Spinal cord (tissue), 10 donors: ENCODE results near the gene M1AP. TPM values are rescaled to one million over a fixed set of nuclear protein-coding genes. Genes with fewer than 3 reads are reported as not detected.

Experiments used
- DNase-seq, 6 donors: peaks; one replicate each; pipeline versions ENCODE4 v3.0.0 to v3.0.0-alpha.2; 2013 to 2015; ENCODE audit warnings: low spot score in 6 of 6, low read depth in 4 of 6
- H3K27ac ChIP-seq: one replicate; pipeline ENCODE4 v1.5.1; 2013; ENCODE audit warnings: low read depth, low read length, control low read depth
- H3K27me3 ChIP-seq: one replicate; pipeline ENCODE4 v1.6.1; 2013; ENCODE audit warnings: low read length; ENCODE audit not compliant: control insufficient read depth, insufficient read depth
- H3K36me3 ChIP-seq: one replicate; pipeline ENCODE4 v1.6.1; 2013; ENCODE audit warnings: low read length; ENCODE audit not compliant: control insufficient read depth, insufficient read depth
- H3K4me1 ChIP-seq: one replicate; pipeline ENCODE4 v1.6.1; 2013; ENCODE audit warnings: low read length; ENCODE audit not compliant: control insufficient read depth, insufficient read depth
- H3K4me3 ChIP-seq: one replicate; pipeline ENCODE4 v1.5.1; 2013; ENCODE audit warnings: low read depth, low read length, control low read depth
- H3K9me3 ChIP-seq: one replicate; pipeline ENCODE4 v1.6.1; 2013; ENCODE audit warnings: low read length; ENCODE audit not compliant: control insufficient read depth, insufficient read depth
- WGBS: methylation state at CpG from one replicate; pipeline ENCODE4 v1.1.5; 2013; ENCODE audit warnings: missing lambda C conversion rate; ENCODE audit not compliant: insufficient coverage; 5-methylcytosine and 5-hydroxymethylcytosine counted together
- polyA plus RNA-seq, 2 donors: library from polyadenylated mRNA; unstranded; fragments of 120-200 nt; gene quantifications; one replicate each; pipeline ENCODE4 v1.2.1, GENCODE V29; 2013; ENCODE audit not compliant: insufficient read length in 2 of 2
- total RNA-seq, 2 donors: library from RNA; depleted of rRNA in 1 of 2; stranded (reverse); fragments of 120-200 nt in 1 of 2; fragments of >200 nt in 1 of 2; gene quantifications; one replicate each; pipeline versions ENCODE4 v1.2.3 to v1.2.4, GENCODE V29; 2013 to 2014
- donor health status: healthy.

M1AP gene
- total and polyA plus RNA-seq, 4 donors: 0.33 to 1.3 (median 0.89) TPM

DNA sequence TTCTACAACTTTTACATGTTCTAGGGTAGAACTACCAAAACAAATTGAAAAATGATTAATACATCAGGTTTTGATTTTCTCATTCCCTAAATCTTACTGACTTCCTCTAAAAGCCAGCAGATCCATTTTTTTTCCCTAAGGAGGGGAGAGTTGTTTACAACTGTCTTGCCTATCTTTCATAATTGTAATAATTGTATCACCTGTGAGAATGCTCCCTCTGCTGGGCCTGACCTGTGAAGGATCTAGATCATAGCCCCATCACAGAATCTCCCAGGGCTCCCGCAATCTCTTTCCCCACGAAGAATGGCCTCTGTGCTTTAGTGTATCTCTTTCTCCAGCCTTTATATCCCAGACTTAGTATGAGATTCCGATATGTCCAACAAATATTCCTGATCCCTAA lies 103.5 kb downstream of the M1AP start:
- peaks cover 3% of the 10 kb centered on the region for H3K27me3 ChIP-seq
- 95% methylated on average over 3 of the region's 3 CpGs for WGBS
- no peaks in the 10 kb centered on the region for H3K9me3 ChIP-seq
- no peak for DNase-seq
- peaks cover 5% of the 10 kb centered on the region for H3K36me3 ChIP-seq
- no peak overlapping the region for H3K4me3 ChIP-seq
- peaks cover 13% of the 10 kb centered on the region for H3K4me1 ChIP-seq
- H3K27ac ChIP-seq: no peak overlapping the region

DNA sequence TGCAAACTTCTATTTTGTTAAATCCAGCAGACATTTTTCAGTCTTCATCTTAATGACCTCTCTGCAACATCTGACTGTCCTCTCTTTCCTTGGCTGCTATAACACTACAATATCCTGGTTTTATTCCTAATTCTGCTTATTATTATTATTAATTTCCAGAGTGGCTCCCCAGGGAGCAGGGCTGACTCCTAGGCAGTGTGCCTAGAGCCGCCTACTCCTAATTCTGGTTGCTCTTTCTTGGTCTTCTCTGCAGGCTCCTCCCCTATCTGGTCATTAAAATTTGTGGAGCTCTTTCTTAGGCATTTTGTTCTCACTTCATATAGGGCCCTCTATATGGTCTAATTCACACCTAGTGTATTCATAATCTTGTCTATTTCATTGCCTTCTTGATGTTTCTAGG lies 105.2 kb downstream of the M1AP start:
- no peak overlapping the region for H3K27ac ChIP-seq
- no peak overlapping the region for H3K4me3 ChIP-seq
- no peaks in the 10 kb centered on the region for H3K4me1 ChIP-seq
- H3K9me3 ChIP-seq: no peaks in the 10 kb centered on the region
- H3K27me3 ChIP-seq: no peaks in the 10 kb centered on the region
- H3K36me3 ChIP-seq: peaks cover 3% of the 10 kb centered on the region
- no peak for DNase-seq
- 100% methylated on average over 1 of the region's 1 CpG for WGBS

DNA sequence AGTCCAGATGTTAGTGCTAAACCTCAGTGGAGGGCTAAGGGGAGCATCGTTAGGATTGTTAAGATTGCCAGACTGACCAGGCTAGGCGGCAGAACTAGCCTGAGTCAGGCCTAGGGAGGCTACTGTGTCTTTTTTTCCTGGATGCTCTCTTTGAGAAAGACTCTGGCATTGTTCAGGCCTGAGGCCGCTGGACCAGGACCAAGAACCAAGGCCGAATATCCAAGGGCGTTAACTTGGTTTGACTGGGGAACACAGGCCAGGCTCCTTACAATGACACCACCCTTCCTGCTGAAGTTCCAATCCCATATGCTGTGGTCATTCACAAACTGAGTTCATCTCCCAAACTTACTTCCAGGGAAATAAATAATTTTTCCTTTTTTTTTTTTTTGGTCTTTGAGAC lies 107.8 kb downstream of the M1AP start:
- Histone ChIP-seq H3K9me3 (no peaks in the 10 kb centered on the region), H3K27me3 (no peaks in the 10 kb centered on the region), H3K27ac (no peak overlapping the region), H3K4me1 (no peaks in the 10 kb centered on the region), H3K36me3 (peaks cover 17% of the 10 kb centered on the region), H3K4me3 (no peak overlapping the region)
- no peak for DNase-seq
- WGBS: 76% methylated on average over 5 of the region's 5 CpGs

DNA sequence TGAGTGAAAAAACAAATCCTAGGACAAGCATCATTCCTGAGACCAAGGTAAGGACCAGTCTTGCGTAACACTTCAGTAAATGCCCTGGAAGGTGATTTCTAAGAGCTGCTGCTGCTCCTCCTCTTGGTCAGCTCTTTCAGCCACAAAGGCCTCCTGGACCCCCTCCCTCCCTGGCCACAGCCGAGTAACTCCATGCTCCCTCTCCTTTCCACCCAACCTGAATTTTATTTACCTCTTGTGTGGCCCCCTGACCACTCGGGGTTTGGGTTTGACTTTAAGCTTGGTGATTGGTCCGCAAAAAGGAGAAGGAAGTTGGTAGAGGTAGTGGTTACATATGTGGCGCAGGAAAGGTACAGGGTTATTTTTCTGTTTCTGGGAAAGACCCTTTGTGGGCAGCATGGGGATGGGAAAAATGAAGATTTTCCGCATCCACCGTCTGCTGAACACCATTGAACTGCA lies 109.2 kb downstream of the M1AP start:
- no peaks in the 10 kb centered on the region for H3K4me1 ChIP-seq
- no peak for DNase-seq
- H3K9me3 ChIP-seq: no peaks in the 10 kb centered on the region
- WGBS: 85% methylated on average over 6 of the region's 7 CpGs
- H3K27me3 ChIP-seq: no peaks in the 10 kb centered on the region
- H3K27ac ChIP-seq: no peak overlapping the region
- H3K4me3 ChIP-seq: no peak overlapping the region
- peaks cover 31% of the 10 kb centered on the region for H3K36me3 ChIP-seq

DNA sequence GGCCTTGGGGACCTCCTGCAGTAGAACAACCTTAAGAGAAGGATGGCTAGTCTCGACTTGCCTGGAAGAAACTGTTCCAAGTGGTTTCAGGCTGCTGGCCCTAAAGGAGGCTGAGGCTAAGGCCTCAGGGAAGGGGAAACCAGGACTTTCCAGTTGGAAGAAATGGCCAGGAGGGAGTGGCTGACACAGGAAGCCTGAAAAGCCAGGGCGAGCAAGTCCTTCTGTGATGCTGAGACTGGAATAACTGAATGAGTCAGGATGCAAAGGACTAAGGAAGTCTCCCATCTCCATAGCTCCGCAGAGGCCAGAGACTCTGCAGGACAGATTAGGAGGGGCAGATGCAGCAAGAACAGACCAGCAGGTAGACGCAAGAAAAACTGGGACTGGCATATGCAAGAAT lies 111.0 kb downstream of the M1AP start:
- H3K36me3 ChIP-seq: peaks cover 47% of the 10 kb centered on the region

DNA sequence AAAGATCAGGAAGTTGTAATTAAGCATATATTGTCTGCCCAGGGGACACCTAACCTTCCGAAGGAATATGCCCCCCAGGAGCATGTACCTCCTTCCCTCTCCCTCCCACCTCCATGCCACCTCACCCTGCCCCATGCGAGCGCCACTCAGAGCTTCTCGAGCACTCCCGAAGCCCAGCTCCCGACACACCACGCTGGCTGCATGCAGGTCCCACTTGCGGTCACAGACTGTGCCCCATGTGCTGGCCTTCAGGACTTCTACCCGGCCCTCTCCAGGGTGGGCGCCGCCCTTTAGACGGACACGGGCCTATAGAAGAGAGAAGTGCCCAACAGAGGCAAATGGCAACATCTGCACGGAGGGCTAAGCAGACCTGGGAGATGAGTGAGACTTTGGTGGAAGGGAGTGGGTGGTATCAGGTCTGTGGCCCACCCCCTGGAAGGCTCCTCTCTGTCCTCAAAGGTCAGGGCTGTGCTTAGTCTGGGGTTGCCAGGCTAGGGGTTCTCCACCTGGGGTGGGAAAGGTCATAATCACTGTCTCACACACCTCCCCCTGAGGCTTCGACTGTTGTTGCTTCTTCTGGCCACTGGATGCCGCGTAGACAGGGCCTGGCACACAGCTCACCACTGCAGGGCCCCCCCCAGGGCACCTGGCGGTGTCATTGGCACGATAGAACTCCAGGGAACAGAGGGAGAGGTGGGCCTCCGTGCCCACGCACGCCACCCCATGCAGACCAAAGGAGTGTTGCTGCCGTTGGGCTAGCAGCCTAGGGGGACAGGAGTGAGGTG lies 111.8 kb downstream of the M1AP start:
- no peaks in the 10 kb centered on the region for H3K27me3 ChIP-seq
- no peaks in the 10 kb centered on the region for H3K9me3 ChIP-seq
- H3K36me3 ChIP-seq: peaks cover 51% of the 10 kb centered on the region
- WGBS: 90% methylated on average over 21 of the region's 23 CpGs
- no peak overlapping the region for H3K4me3 ChIP-seq
- no peak for DNase-seq
- peaks cover 4% of the 10 kb centered on the region for H3K4me1 ChIP-seq
- H3K27ac ChIP-seq: no peak overlapping the region

More for the DNA sequence above, 111.0 kb downstream of the M1AP start:
- Histone ChIP-seq H3K4me3 (no peak overlapping the region), H3K27ac (no peak overlapping the region), H3K9me3 (no peaks in the 10 kb centered on the region), H3K4me1 (no peaks in the 10 kb centered on the region), H3K27me3 (no peaks in the 10 kb centered on the region)
- 80% methylated on average over 4 of the region's 4 CpGs for WGBS
- DNase-seq: no peak

DNA sequence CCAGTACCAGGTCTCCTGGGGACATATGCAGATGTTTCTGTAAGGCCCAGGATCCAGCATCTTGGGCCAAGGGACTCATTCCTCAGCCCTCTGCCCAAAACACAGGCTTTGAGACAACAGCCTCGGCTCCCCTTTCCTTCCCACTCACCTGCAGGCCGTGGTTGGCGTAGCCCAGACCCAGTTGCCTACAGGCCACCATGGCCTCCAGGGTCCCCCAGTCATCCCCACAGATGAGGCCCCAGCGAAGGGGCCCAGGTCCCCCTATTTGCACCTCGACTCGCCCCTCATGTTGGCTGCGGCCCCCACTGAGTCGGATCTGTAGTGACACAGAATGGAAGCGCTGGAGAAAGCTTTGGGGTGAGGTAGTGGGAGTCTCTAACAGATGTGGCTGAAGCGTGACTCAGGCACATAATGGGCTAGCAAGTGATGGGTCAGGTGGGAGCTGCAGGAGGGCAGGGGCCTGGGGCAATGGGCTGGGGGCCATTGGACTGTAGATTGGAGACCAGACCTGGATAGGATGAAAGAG lies 112.6 kb downstream of the M1AP start:
- Histone ChIP-seq H3K27ac (no peak overlapping the region), H3K4me3 (no peak overlapping the region), H3K27me3 (no peaks in the 10 kb centered on the region), H3K4me1 (peaks cover 13% of the 10 kb centered on the region), H3K9me3 (no peaks in the 10 kb centered on the region), H3K36me3 (peaks cover 52% of the 10 kb centered on the region)
- DNase-seq: no peak
- WGBS: 92% methylated on average over 10 of the region's 10 CpGs

GRCh38 chr2:74534411-74534810 lies 113.7 kb downstream of the M1AP start:
- WGBS: 89% methylated on average over 9 of the region's 12 CpGs
- no peaks in the 10 kb centered on the region for H3K9me3 ChIP-seq
- H3K4me1 ChIP-seq: peaks cover 14% of the 10 kb centered on the region
- H3K27ac ChIP-seq: no peak overlapping the region
- DNase-seq: no peak
- H3K4me3 ChIP-seq: no peak overlapping the region
- H3K27me3 ChIP-seq: no peaks in the 10 kb centered on the region
- peaks cover 49% of the 10 kb centered on the region for H3K36me3 ChIP-seq

GRCh38 chr2:74533464-74533863 lies 114.7 kb downstream of the M1AP start:
- 95% methylated on average over 2 of the region's 4 CpGs for WGBS
- H3K27me3 ChIP-seq: no peaks in the 10 kb centered on the region
- no peak overlapping the region for H3K27ac ChIP-seq
- no peak for DNase-seq
- H3K4me3 ChIP-seq: no peak overlapping the region
- H3K36me3 ChIP-seq: peaks cover 51% of the 10 kb centered on the region
- H3K4me1 ChIP-seq: peaks cover 22% of the 10 kb centered on the region
- no peaks in the 10 kb centered on the region for H3K9me3 ChIP-seq

- Histone ChIP-seq H3K27ac (no peak overlapping the region), H3K27me3 (no peaks in the 10 kb centered on the region), H3K9me3 (no peaks in the 10 kb centered on the region), H3K36me3 (peaks cover 63% of the 10 kb centered on the region), H3K4me1 (peaks cover 28% of the 10 kb centered on the region), H3K4me3 (no peak overlapping the region)
- peak in 1 of 6 donors; percentile 60 for DNase-seq
Observed at GRCh38 chr2:74532222-74532621, 115.9 kb downstream of the M1AP start.
